Esophagus squamous epithelium (tissue), 5 donors: ENCODE data around the gene UMOD. TPM values are rescaled to one million over a fixed set of nuclear protein-coding genes. Genes with fewer than 3 reads are reported as not detected.

ENCODE experiments used
- DNase-seq: peaks from one replicate; lab custom pipeline; 2025; lab: John Stamatoyannopoulos, UW
- H3K27ac ChIP-seq, 4 donors: fragments of 200-600 bp; sonication (generic); one replicate each; pipeline ENCODE4 v1.5.1; 2016 to 2019; ENCODE audit warnings: mild to moderate bottlenecking in 1 of 4
- H3K27me3 ChIP-seq, 4 donors: fragments of 200-600 bp; sonication (generic); 1 replicate in 3 of 4; 2 replicates in 1 of 4; pipeline versions ENCODE4 v1.5.1 to v1.6.0; 2017 to 2021; ENCODE audit warnings: antibody characterized with exemption in 1 of 4
- H3K36me3 ChIP-seq, 3 donors: fragments of 200-600 bp; sonication (generic); one replicate each; pipeline ENCODE4 v1.5.1; 2016 to 2019
- H3K4me1 ChIP-seq, 3 donors: fragments of 200-600 bp; sonication (generic); one replicate each; pipeline ENCODE4 v1.5.1; 2017 to 2019
- H3K4me3 ChIP-seq, 4 donors: fragments of 200-600 bp; sonication (generic); 1 replicate in 3 of 4; 2 replicates in 1 of 4; pipeline ENCODE4 v1.5.1; 2016 to 2019; ENCODE audit warnings: mild to moderate bottlenecking in 2 of 4, moderate library complexity in 1 of 4
- H3K9me3 ChIP-seq, 3 donors: fragments of 200-600 bp; sonication (generic); one replicate each; pipeline ENCODE4 v1.5.1; 2016 to 2019
- POLR2A ChIP-seq, 4 donors: fragments of 450-650 bp; IDR thresholded peaks; one replicate each; pipeline ENCODE4 v1.6.1; 2017; ENCODE audit warnings: antibody characterized with exemption in 4 of 4, mild to moderate bottlenecking in 4 of 4, moderate library complexity in 3 of 4
- WGBS, 2 donors: methylation state at CpG; one replicate each; pipeline ENCODE4 v1.1.5; 2018; 5-methylcytosine and 5-hydroxymethylcytosine counted together
- intact Hi-C: fragments of 100-400 bp; cut with DNase I; formaldehyde crosslinking; loops from one replicate; pipeline ENCODE4 v1.15.0; 2022
- total RNA-seq, 4 donors: library from RNA; depleted of rRNA; stranded (reverse); fragments of >200 nt; gene quantifications; one replicate each; pipeline ENCODE4 v1.1.0, GENCODE V29; 2016
- TF ChIP-seq, protein P1 (sequence below), 6 experiments: fragments of 450-650 bp in 4 of 6; fragments of 200-600 bp in 2 of 6; sonication (generic) in 2 of 6; IDR thresholded peaks; one replicate each; pipeline ENCODE4 v1.5.1; 2016 to 2019; ENCODE audit warnings: antibody characterized with exemption in 6 of 6, mild to moderate bottlenecking in 4 of 6, moderate library complexity in 4 of 6
- donor health status: DM: yes; HTN: yes; CAD: no.

UMOD gene
- total RNA-seq, 4 donors from 2014 or later, result not detected

DNA sequence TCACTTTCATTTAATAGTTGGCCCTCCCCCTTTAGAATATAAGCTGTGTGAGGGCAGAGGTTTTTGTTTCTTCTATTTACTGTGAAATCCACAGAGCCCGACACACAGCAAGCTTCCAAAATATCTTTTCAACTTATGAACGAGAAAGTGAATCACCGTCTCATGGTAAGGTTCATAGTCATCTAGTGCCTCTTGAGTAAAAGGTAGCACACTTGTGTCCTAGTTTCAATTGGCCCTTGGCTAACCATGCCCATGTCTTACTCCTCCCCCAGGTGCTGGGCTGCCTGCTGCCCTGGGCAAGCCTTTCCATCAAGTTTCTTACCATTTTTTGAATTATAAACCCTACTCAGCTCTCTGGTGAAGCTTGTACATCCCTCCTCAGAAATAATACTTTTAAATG is 12.8 kb downstream of the UMOD start:
- WGBS, 2 donors, result 84 to 86% methylated on average over 3 of the region's 3 CpGs
- Histone ChIP-seq H3K4me3 (no peak overlapping the region), H3K9me3 (no peaks in the 10 kb centered on the region), H3K27me3 (peaks cover 0 to 24% (median 0%) of the 10 kb centered on the region in 4 donors), H3K36me3 (no peaks in the 10 kb centered on the region), H3K4me1 (no peaks in the 10 kb centered on the region), H3K27ac (no peak overlapping the region)
- intact Hi-C loops, result no loop called here
- no peak for DNase-seq
- TF ChIP-seq, protein P1, sequence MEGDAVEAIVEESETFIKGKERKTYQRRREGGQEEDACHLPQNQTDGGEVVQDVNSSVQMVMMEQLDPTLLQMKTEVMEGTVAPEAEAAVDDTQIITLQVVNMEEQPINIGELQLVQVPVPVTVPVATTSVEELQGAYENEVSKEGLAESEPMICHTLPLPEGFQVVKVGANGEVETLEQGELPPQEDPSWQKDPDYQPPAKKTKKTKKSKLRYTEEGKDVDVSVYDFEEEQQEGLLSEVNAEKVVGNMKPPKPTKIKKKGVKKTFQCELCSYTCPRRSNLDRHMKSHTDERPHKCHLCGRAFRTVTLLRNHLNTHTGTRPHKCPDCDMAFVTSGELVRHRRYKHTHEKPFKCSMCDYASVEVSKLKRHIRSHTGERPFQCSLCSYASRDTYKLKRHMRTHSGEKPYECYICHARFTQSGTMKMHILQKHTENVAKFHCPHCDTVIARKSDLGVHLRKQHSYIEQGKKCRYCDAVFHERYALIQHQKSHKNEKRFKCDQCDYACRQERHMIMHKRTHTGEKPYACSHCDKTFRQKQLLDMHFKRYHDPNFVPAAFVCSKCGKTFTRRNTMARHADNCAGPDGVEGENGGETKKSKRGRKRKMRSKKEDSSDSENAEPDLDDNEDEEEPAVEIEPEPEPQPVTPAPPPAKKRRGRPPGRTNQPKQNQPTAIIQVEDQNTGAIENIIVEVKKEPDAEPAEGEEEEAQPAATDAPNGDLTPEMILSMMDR (IDR thresholded peaks at IDR 0.05), result no peak
- no peak for TF ChIP-seq POLR2A (IDR thresholded peaks at IDR 0.05)

DNA sequence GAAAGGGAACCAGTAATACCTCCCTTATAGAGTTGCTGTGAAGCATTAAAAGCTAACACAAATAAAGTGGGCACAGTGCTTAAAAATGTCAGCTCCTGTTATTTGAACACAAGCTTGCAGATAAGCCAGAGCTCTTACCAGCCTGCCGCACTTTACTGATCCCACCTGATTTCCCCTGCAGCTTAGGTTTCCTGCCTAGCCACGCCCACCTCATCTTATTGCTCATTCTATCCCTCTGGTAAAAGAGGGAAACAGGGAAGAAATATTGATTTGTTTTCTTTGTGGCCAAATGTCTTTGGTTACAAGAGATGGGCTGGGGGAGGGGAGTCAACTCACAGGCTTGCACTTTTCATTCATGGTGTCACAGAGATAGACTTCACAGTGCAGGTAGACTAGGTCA is 15.6 kb downstream of the UMOD start:
- peaks cover 0 to 21% (median 0%) of the 10 kb centered on the region in 4 donors for H3K27me3 ChIP-seq
- H3K4me1 ChIP-seq, result no peaks in the 10 kb centered on the region
- WGBS, 2 donors, result 16 to 41% methylated on average over 2 of the region's 2 CpGs
- no peak overlapping the region for H3K4me3 ChIP-seq
- intact Hi-C loops, result no loop called here
- TF ChIP-seq, protein P1 (IDR thresholded peaks at IDR 0.05), result no peak
- no peak for TF ChIP-seq POLR2A (IDR thresholded peaks at IDR 0.05)
- H3K27ac ChIP-seq, result no peak overlapping the region
- no peaks in the 10 kb centered on the region for H3K9me3 ChIP-seq
- no peaks in the 10 kb centered on the region for H3K36me3 ChIP-seq
- DNase-seq, result no peak

DNA sequence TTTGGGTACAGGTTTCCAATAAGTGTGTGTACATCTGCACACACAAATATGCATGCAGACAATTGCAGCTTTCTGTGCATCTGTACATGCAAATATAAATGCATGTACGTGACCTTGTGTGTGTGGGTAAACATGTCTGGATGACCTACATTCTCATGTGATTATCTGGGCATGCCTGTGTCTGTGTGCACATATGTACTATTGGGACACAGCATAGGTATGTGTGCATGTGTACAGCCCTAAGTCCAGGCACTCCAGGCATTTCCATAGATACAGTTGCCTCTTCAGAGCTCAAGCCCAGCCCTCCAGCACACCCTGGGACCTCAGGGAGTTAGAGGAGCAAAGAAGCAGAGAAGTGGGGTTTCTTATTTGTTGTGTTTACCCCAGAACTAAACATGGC is 18.1 kb downstream of the UMOD start:
- 38 to 82% methylated on average over 1 of the region's 1 CpG for WGBS, 2 donors
- intact Hi-C loops, result no loop called here
- Histone ChIP-seq H3K36me3 (no peaks in the 10 kb centered on the region), H3K27me3 (peaks cover 0 to 19% (median 0%) of the 10 kb centered on the region in 4 donors), H3K4me3 (no peak overlapping the region), H3K4me1 (no peaks in the 10 kb centered on the region), H3K9me3 (no peaks in the 10 kb centered on the region), H3K27ac (no peak overlapping the region)
- no peak for DNase-seq
- TF ChIP-seq POLR2A (IDR thresholded peaks at IDR 0.05), result no peak
- TF ChIP-seq, protein P1 (IDR thresholded peaks at IDR 0.05), result no peak

DNA sequence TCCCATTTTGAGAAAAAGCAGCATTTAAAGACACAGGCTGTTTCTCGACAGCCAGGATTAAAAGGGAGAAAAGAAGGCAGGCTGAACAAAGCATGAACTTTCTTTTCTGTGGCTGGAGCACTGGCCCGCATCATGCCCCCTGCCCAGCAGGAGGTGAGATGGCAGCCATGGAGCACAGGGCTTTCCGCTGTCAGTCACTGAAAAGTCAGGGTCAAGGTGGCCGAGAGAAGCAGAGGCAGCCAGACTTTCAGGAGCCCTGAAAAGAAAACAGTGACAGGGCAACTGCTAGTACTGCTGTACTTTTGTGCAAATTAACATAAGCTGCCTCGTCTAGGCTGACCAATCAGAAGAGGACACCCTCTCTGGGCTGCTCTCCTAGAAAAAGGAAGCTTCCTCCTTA is 19.4 kb downstream of the UMOD start:
- 55 to 60% methylated on average over 5 of the region's 5 CpGs for WGBS, 2 donors

DNA sequence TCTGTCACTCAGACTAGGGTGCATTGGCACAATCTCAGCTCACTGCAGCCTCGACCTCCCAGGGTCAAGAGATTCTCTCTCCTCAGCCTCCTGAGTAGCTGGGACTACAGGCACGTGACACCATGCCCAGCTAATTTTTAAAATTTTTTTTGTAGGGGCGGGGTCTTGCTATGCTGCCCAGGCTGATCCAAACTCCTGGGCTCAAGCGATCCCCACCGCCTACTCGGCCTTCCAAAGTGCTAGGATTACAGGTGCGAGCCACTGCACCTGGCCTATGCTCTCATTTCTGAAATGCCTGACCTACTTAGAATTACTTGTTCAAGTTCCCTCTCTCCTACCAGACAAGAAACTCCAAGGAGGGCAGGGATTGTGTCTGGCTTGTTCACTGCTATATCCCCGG is 20.1 kb downstream of the UMOD start:
- no peak overlapping the region for H3K4me3 ChIP-seq
- DNase-seq, result no peak
- no peak overlapping the region for H3K27ac ChIP-seq
- no peaks in the 10 kb centered on the region for H3K36me3 ChIP-seq
- no peaks in the 10 kb centered on the region for H3K9me3 ChIP-seq
- no peaks in the 10 kb centered on the region for H3K4me1 ChIP-seq
- intact Hi-C loops, result no loop called here
- WGBS, 2 donors, result 73 to 82% methylated on average over 8 of the region's 8 CpGs
- H3K27me3 ChIP-seq, result peaks cover 0 to 7% (median 0%) of the 10 kb centered on the region in 4 donors
- no peak for TF ChIP-seq POLR2A (IDR thresholded peaks at IDR 0.05)
- TF ChIP-seq, protein P1 (IDR thresholded peaks at IDR 0.05), result no peak

More for the DNA sequence above, 19.4 kb downstream of the UMOD start:
- Histone ChIP-seq H3K27ac (no peak overlapping the region), H3K4me3 (no peak overlapping the region), H3K4me1 (no peaks in the 10 kb centered on the region), H3K27me3 (peaks cover 0 to 10% (median 0%) of the 10 kb centered on the region in 4 donors), H3K9me3 (no peaks in the 10 kb centered on the region), H3K36me3 (no peaks in the 10 kb centered on the region)
- intact Hi-C loops, result no loop called here
- no peak for DNase-seq
- TF ChIP-seq, protein P1 (IDR thresholded peaks at IDR 0.05), result no peak
- TF ChIP-seq POLR2A (IDR thresholded peaks at IDR 0.05), result no peak
